ENCODE data around the gene PAXIP1.
A peak's percentile ranks its signal among the peaks of the same experiment; 100 is the strongest.

- TF ChIP-seq CTCF (IDR thresholded peaks at IDR 0.05; ENCODE audit: insufficient read depth, low read length, poor library complexity, severe bottlenecking) (peak; percentile 54), EZH2phosphoT487 (conservative IDR thresholded peaks at IDR 0.05; ENCODE audit: low read length) (no peak)
Observed at GRCh38 chr7:154927624-154928125, 75.2 kb downstream of the PAXIP1 start.

Data from SU-DHL-6 (cell line).